K562 (cell line): ENCODE measurements around the gene CCDC93. TPM values are rescaled to one million over a fixed set of nuclear protein-coding genes. Genes with fewer than 3 reads are reported as not detected.

ENCODE experiments used
- ATAC-seq: fragments of 200-7000 bp; cut with Tn5 transposase; 3 replicates; pipeline ENCODE4 v1.9.1; 2020; ENCODE audit warnings: moderate library complexity
- BruUV-seq: library from RNA; stranded (reverse); fragments of 400-500 nt; replicated peaks from 2 replicates; lab custom pipeline; 2021; lab: Mats Ljungman, UMichigan
- CTCF ChIA-PET: fragments of 300-600 bp; formaldehyde crosslinking; extraction: SDS; loops from one replicate; lab custom pipeline; 2021; ENCODE audit warnings: low intra/inter-chr PET ratio; lab: Yijun Ruan, JAX
- POLR2A ChIA-PET: fragments of 300-600, 350-650 bp; sonication (Branson Sonifier 250); formaldehyde crosslinking; extraction: SDS; loops from one replicate; lab custom pipeline; 2021; ENCODE audit warnings: antibody characterized with exemption, inconsistent platforms; lab: Yijun Ruan, JAX
- DNase-seq, 4 experiments: peaks; one replicate each; pipeline versions ENCODE4 v3.0.0 to v3.0.0-alpha.2; 2011 to 2018; ENCODE audit warnings: low spot score in 3 of 4, mixed read lengths in 3 of 4; ENCODE audit errors: extremely low read depth in 1 of 4
- FAIRE-seq: peaks from 2 replicates; lab custom pipeline; 2011; peaks lifted over from hg19 to GRCh38; lab: Jason Lieb, UNC
- H2AFZ ChIP-seq: 2 replicates; pipeline ENCODE4 v1.6.0; 2011; ENCODE audit warnings: low read depth, low read length, control low read depth, inconsistent platforms
- H3K27ac ChIP-seq: fragments of 200-600 bp; 3 replicates; pipeline ENCODE4 v1.8.0; 2011; ENCODE audit warnings: low read depth, mild to moderate bottlenecking, control low read depth, inconsistent platforms, low read length, moderate library complexity, mixed read lengths; ENCODE audit errors: extremely low read depth
- H3K27me3 ChIP-seq, 2 experiments: fragments of 300-600 bp in 1 of 2; 2 replicates in 1 of 2; 3 replicates in 1 of 2; pipeline versions ENCODE4 v1.6.0 to v1.8.0; 2011; ENCODE audit warnings: inconsistent platforms in 2 of 2, low read length in 2 of 2, mild to moderate bottlenecking in 1 of 2, mixed read lengths in 1 of 2, moderate library complexity in 1 of 2; ENCODE audit not compliant: control insufficient read depth in 2 of 2, insufficient read depth in 2 of 2
- H3K36me3 ChIP-seq: fragments of 300-600 bp; 3 replicates; pipeline ENCODE4 v1.8.0; 2011; ENCODE audit warnings: mild to moderate bottlenecking, low read length, inconsistent platforms; ENCODE audit not compliant: control insufficient read depth, insufficient read depth
- H3K4me1 ChIP-seq, 2 experiments: fragments of 200-600 bp in 1 of 2; replicated peaks in 1 of 2; 2 replicates in 1 of 2; 3 replicates in 1 of 2; pipeline versions ENCODE4 v1.5.1 to v1.8.0; 2011; ENCODE audit warnings: inconsistent platforms in 2 of 2, low read length in 2 of 2, mild to moderate bottlenecking in 1 of 2, mixed read lengths in 1 of 2, moderate library complexity in 1 of 2; ENCODE audit not compliant: control insufficient read depth in 2 of 2, insufficient read depth in 2 of 2
- H3K4me2 ChIP-seq: 2 replicates; pipeline ENCODE4 v1.6.1; 2011; ENCODE audit warnings: low read length, control low read depth, inconsistent platforms, mixed read lengths; ENCODE audit not compliant: insufficient read depth
- H3K4me3 ChIP-seq: fragments of 200-600 bp; sonication (generic), shearing (Covaris generic); 2 replicates; pipeline ENCODE4 v1.5.1; 2016; ENCODE audit warnings: control low read depth, inconsistent platforms
- H3K79me2 ChIP-seq: fragments of 200-600 bp; 3 replicates; pipeline ENCODE4 v1.8.0; 2011; ENCODE audit warnings: low read length, inconsistent platforms; ENCODE audit not compliant: control insufficient read depth, insufficient read depth
- H3K9ac ChIP-seq, 2 experiments: 2 replicates each; pipeline versions ENCODE4 v1.6.0 to v1.6.1; 2011; ENCODE audit warnings: low read depth in 2 of 2, low read length in 2 of 2, control low read depth in 1 of 2, inconsistent platforms in 1 of 2, mild to moderate bottlenecking in 1 of 2, mixed read lengths in 1 of 2; ENCODE audit not compliant: insufficient read depth in 1 of 2
- H3K9me1 ChIP-seq: one replicate; pipeline ENCODE4 v1.6.0; 2011; ENCODE audit warnings: inconsistent platforms, mild to moderate bottlenecking, low read length, moderate library complexity; ENCODE audit not compliant: control insufficient read depth, insufficient read depth
- H3K9me3 ChIP-seq: replicated peaks from 2 replicates; pipeline ENCODE4 v1.5.1; 2011; ENCODE audit warnings: low read depth, low read length, inconsistent platforms; ENCODE audit not compliant: control insufficient read depth, insufficient read depth
- H4K20me1 ChIP-seq: replicated peaks from 2 replicates; pipeline ENCODE4 v1.6.1; 2011; ENCODE audit warnings: low read length, inconsistent platforms, mixed read lengths; ENCODE audit not compliant: control insufficient read depth, insufficient read depth
- BDP1 ChIP-seq: IDR thresholded peaks from 3 replicates; pipeline ENCODE4 v1.6.1; 2011; ENCODE audit not compliant: insufficient read length, insufficient read depth
- BRCA1 ChIP-seq, 2 experiments: fragments of 450-650 bp in 1 of 2; sonication (generic) in 1 of 2; formaldehyde crosslinking in 1 of 2; IDR thresholded peaks; 2 replicates each; pipeline versions ENCODE4 v1.5.0 to v1.6.1; 2017 to 2020; ENCODE audit warnings: mild to moderate bottlenecking in 1 of 2, missing genetic modification reagents in 1 of 2
- CREB3L1 ChIP-seq: fragments of 450-650 bp; IDR thresholded peaks from 2 replicates; pipeline ENCODE4 v1.6.1; 2014; ENCODE audit warnings: low read depth, mild to moderate bottlenecking, moderate library complexity, borderline replicate concordance
- ESRRA ChIP-seq: fragments of 450-650 bp; IDR thresholded peaks from 2 replicates; pipeline ENCODE4 v1.6.1; 2014; ENCODE audit warnings: low read depth, mild to moderate bottlenecking, moderate library complexity, borderline replicate concordance
- RFX7 ChIP-seq: fragments of 250-450 bp; sonication (Bioruptor Pico); IDR thresholded peaks from 2 replicates; pipeline ENCODE4 v1.5.1; 2021; ENCODE audit warnings: mild to moderate bottlenecking
- SRF ChIP-seq, 2 experiments: fragments of 250-450, 450-650 bp in 1 of 2; sonication (Bioruptor Pico) in 1 of 2; sonication (generic) in 1 of 2; formaldehyde crosslinking; IDR thresholded peaks; 2 replicates each; pipeline versions ENCODE4 v1.5.0 to v1.5.1; 2020 to 2022; ENCODE audit warnings: mild to moderate bottlenecking in 1 of 2, missing genetic modification reagents in 1 of 2
- STAT5B ChIP-seq: fragments of 250-450 bp; sonication (Bioruptor Pico); IDR thresholded peaks from 2 replicates; pipeline ENCODE4 v1.8.0; 2021; ENCODE audit warnings: mild to moderate bottlenecking, inconsistent platforms
- TCFL5 ChIP-seq: fragments of 250-450 bp; sonication (Bioruptor Pico); conservative IDR thresholded peaks from 2 replicates; pipeline ENCODE4 v1.6.1; 2021; ENCODE audit warnings: mild to moderate bottlenecking, moderate library complexity, matching md5 sums
- ZBTB33 ChIP-seq: sonication (generic); formaldehyde crosslinking; IDR thresholded peaks from 2 replicates; pipeline ENCODE4 v1.8.1; 2023; ENCODE audit warnings: mild to moderate bottlenecking, missing genetic modification reagents
- ZBTB43 ChIP-seq: sonication (generic); formaldehyde crosslinking; IDR thresholded peaks from 2 replicates; pipeline ENCODE4 v1.8.0; 2023; ENCODE audit warnings: mild to moderate bottlenecking, missing genetic modification reagents
- ZNF766 ChIP-seq: fragments of 200-800 bp; sonication (Bioruptor generic); conservative IDR thresholded peaks from 2 replicates; pipeline ENCODE4 v1.6.1; 2016; ENCODE audit warnings: missing genetic modification characterization, missing compliant biosample characterization
- WGBS: fragments of 100-300 bp; shearing (Covaris generic); methylation state at CpG from one replicate; pipeline ENCODE4 v1.1.6; 2016; ENCODE audit warnings: low coverage, mixed read lengths; ENCODE audit not compliant: insufficient coverage; ENCODE audit errors: missing lambda C conversion rate; 5-methylcytosine and 5-hydroxymethylcytosine counted together
- in situ Hi-C: fragments of 300-500 bp; cut with MboI; formaldehyde crosslinking; loops from 4 replicates; pipeline ENCODE4 v1.15.0; 2018; ENCODE audit warnings: inconsistent platforms, mixed read lengths
- intact Hi-C: fragments of 100-400 bp; cut with micrococcal nuclease; formaldehyde crosslinking; loops from 2 replicates; pipeline ENCODE4 v1.14.2; 2022
- polyA plus RNA-seq, 8 experiments: library from polyadenylated mRNA; depleted of rRNA in 4 of 8; stranded (reverse) in 5 of 8; unstranded in 3 of 8; fragments of >200 nt; fragmentation: Nextera tagmentation in 2 of 8; fragmentation: Illumina TruSeq in 1 of 8; extraction: Ambion mirVana in 2 of 8; extraction: Trizol in 1 of 8; gene quantifications; 2 replicates each; pipeline versions ENCODE4 v1.2.1 to v1.2.3, GENCODE V29; 2011 to 2014; ENCODE audit warnings: inconsistent platforms in 1 of 8, missing spikeins in 1 of 8
- total RNA-seq, 7 experiments: library from RNA; depleted of rRNA in 6 of 7; stranded (reverse); fragments of >200 nt in 6 of 7; fragmentation: Illumina TruSeq in 2 of 7; extraction: Trizol in 2 of 7; gene quantifications; 2 replicates each; pipeline versions ENCODE4 v1.2.1 to v1.2.3, GENCODE V29; 2011 to 2021; ENCODE audit warnings: low replicate concordance in 1 of 7
- TF ChIP-seq, protein P1 (sequence below): fragments of 450-650 bp; IDR thresholded peaks from 2 replicates; pipeline ENCODE4 v1.6.1; 2016; ENCODE audit warnings: borderline replicate concordance

Gene CCDC93
- total and polyA plus RNA-seq, 9 of the 15 experiments (the other 6 are each of a cell fraction or from before 2014, with no cell fraction given) = 3.3 to 19.3 (median 12.4) TPM

DNA sequence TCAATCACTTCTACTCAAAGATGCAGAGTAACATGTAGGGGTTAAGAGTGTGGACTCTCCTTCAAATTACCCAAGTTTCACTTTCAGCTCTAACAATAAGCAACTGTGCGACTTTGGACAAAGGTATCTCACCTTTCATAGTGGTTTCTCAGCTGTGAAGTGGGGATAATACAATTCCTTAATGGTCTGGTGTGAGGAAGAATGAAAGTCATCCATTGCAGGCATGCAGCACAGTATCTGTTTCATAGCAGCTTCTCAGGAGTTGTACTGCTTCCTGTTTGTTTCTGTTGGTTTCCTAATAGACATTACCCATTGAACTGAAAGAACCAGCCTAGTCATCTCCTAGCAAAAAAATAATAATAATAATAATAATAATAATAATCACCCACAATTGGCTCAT, 125.0 kb downstream of the CCDC93 start:
- Histone ChIP-seq H3K27me3 (peaks cover 0 to 5% of the 10 kb centered on the region in 2 experiments; a peak in 1 of 5 replicates), H4K20me1 (no peaks in the 10 kb centered on the region; the same call in 1 of the 2 replicates), H3K4me1 (no peaks in the 10 kb centered on the region), H3K36me3 (no peaks in the 10 kb centered on the region), H3K4me2 (no peak overlapping the region), H3K9me1 (no peaks in the 10 kb centered on the region), H2AFZ (no peak overlapping the region), H3K4me3 (no peak overlapping the region), H3K27ac (no peak overlapping the region), H3K9ac (no peak overlapping the region), H3K79me2 (no peaks in the 10 kb centered on the region), H3K9me3 (no peaks in the 10 kb centered on the region)
- TF ChIP-seq SRF (CRISPR knock-in tag; IDR thresholded peaks at IDR 0.05) (no peak), BRCA1 (IDR thresholded peaks at IDR 0.05) (no peak), BRCA1 (CRISPR knock-in tag; IDR thresholded peaks at IDR 0.05) (no peak), ZBTB43 (CRISPR knock-in tag) (no peak), ESRRA (no peak), ZNF766 (CRISPR knock-in tag) (no peak), RFX7 (CRISPR knock-in tag) (no peak), BDP1 (no peak), ZBTB33 (no peak), TCFL5 (CRISPR knock-in tag) (no peak), STAT5B (CRISPR knock-in tag) (no peak), CREB3L1 (no peak)
- TF ChIP-seq, protein P1, sequence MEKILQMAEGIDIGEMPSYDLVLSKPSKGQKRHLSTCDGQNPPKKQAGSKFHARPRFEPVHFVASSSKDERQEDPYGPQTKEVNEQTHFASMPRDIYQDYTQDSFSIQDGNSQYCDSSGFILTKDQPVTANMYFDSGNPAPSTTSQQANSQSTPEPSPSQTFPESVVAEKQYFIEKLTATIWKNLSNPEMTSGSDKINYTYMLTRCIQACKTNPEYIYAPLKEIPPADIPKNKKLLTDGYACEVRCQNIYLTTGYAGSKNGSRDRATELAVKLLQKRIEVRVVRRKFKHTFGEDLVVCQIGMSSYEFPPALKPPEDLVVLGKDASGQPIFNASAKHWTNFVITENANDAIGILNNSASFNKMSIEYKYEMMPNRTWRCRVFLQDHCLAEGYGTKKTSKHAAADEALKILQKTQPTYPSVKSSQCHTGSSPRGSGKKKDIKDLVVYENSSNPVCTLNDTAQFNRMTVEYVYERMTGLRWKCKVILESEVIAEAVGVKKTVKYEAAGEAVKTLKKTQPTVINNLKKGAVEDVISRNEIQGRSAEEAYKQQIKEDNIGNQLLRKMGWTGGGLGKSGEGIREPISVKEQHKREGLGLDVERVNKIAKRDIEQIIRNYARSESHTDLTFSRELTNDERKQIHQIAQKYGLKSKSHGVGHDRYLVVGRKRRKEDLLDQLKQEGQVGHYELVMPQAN = no peak
- ATAC-seq (no peak), FAIRE-seq (no peak), DNase-seq (no peak)
- no TSS peak for BruUV-seq
- CTCF ChIA-PET = no interaction called here
- in situ Hi-C loops = no loop called here
- intact Hi-C loops = no loop called here
- 0% methylated on average over 1 of the region's 1 CpG for WGBS
- POLR2A ChIA-PET = no interaction called here
